Measurements from ENCODE around the gene RAB30.
"Not testable (repeated sequence)": the region's sequence is repeated elsewhere in the genome, so short reads cannot be mapped to it uniquely, and the experiment has no call there.

RAB30 gene

GRCh38 chr11:83035070-83035854 is 36.4 kb downstream of the RAB30 start:
- no peak for DNase-seq

- DNase-seq: no peak
These were observed 37.1 kb downstream of the RAB30 start for GRCh38 chr11:83034673-83035014.

GRCh38 chr11:83033972-83034672 is 37.6 kb downstream of the RAB30 start:
- no peak for DNase-seq

- DNase-seq: no peak
These were observed 38.3 kb downstream of the RAB30 start for GRCh38 chr11:83033371-83033770.

- DNase-seq: no peak
These were observed 40.6 kb downstream of the RAB30 start for GRCh38 chr11:83031127-83031526.

GRCh38 chr11:83027794-83028193 is 43.9 kb downstream of the RAB30 start:
- no peak for DNase-seq

GRCh38 chr11:83027289-83027688 is 44.4 kb downstream of the RAB30 start:
- no peak for DNase-seq

- DNase-seq: no peak
These were observed 45.5 kb downstream of the RAB30 start for GRCh38 chr11:83026229-83026628.

GRCh38 chr11:83025267-83025704 is 46.4 kb downstream of the RAB30 start:
- no peak for DNase-seq

- DNase-seq: no peak
These were observed 47.3 kb downstream of the RAB30 start for GRCh38 chr11:83024270-83024854.

GRCh38 chr11:83023410-83023809 is 48.3 kb downstream of the RAB30 start:
- no peak for DNase-seq

GRCh38 chr11:83021780-83022125 is 49.9 kb downstream of the RAB30 start:
- DNase-seq: no peak

GRCh38 chr11:83020942-83021779 is 50.5 kb downstream of the RAB30 start:
- no peak for DNase-seq

- DNase-seq: no peak
These were observed 51.7 kb downstream of the RAB30 start for GRCh38 chr11:83019888-83020579.

GRCh38 chr11:83014951-83015350 is 56.7 kb downstream of the RAB30 start:
- DNase-seq: no peak

GRCh38 chr11:83012168-83013067 is 59.3 kb downstream of the RAB30 start:
- DNase-seq: no peak

- no peak for DNase-seq
These were observed 60.1 kb downstream of the RAB30 start for GRCh38 chr11:83011333-83012167.

- no peak for DNase-seq
These were observed 61.7 kb downstream of the RAB30 start for GRCh38 chr11:83009999-83010398.

- DNase-seq: not testable (repeated sequence)
These were observed 62.6 kb downstream of the RAB30 start for GRCh38 chr11:83009136-83009535.

- DNase-seq: no peak
These were observed 63.1 kb downstream of the RAB30 start for GRCh38 chr11:83008581-83008923.

All from suppressor macrophage treated with lipopolysaccharide for 4 hours (primary cell).